K562 (cell line): ENCODE results near the gene STK32C. TPM values are rescaled to one million over a fixed set of nuclear protein-coding genes. Genes with fewer than 3 reads are reported as not detected.

ENCODE experiments used
- ADNP ChIP-seq: fragments of 200-800 bp; sonication (Bioruptor generic); IDR thresholded peaks from 2 replicates; pipeline ENCODE4 v1.6.1; 2016; ENCODE audit warnings: missing genetic modification characterization, missing compliant biosample characterization
- CBFA2T2 ChIP-seq: fragments of 450-650 bp; conservative IDR thresholded peaks from 2 replicates; pipeline ENCODE4 v1.6.1; 2017; ENCODE audit warnings: mild to moderate bottlenecking
- CGGBP1 ChIP-seq: fragments of 250-450 bp; sonication (Bioruptor Pico); IDR thresholded peaks from 2 replicates; pipeline ENCODE4 v1.9.0; 2021; ENCODE audit warnings: mild to moderate bottlenecking
- CREB3L1 ChIP-seq: fragments of 450-650 bp; IDR thresholded peaks from 2 replicates; pipeline ENCODE4 v1.6.1; 2014; ENCODE audit warnings: low read depth, mild to moderate bottlenecking, moderate library complexity, borderline replicate concordance
- CREM ChIP-seq: IDR thresholded peaks from 2 replicates; pipeline ENCODE4 v1.6.1; 2014; ENCODE audit warnings: antibody characterized with exemption, low read depth
- CSDE1 ChIP-seq, 2 experiments: fragments of 450-650 bp; IDR thresholded peaks; 2 replicates each; pipeline ENCODE4 v1.6.1; 2016; ENCODE audit warnings: mild to moderate bottlenecking in 1 of 2
- ETV5 ChIP-seq: sonication (generic); formaldehyde crosslinking; IDR thresholded peaks from 2 replicates; pipeline ENCODE4 v1.4.0; 2020; ENCODE audit warnings: low read depth, mild to moderate bottlenecking, missing genetic modification reagents
- HNRNPK ChIP-seq: fragments of 200-400 bp; formaldehyde crosslinking; IDR thresholded peaks from one replicate; pipeline ENCODE4 v1.6.1; 2018; ENCODE audit warnings: mild to moderate bottlenecking, low read depth, low read length; ENCODE audit not compliant: poor library complexity, severe bottlenecking
- HNRNPLL ChIP-seq: fragments of 200-400 bp; formaldehyde crosslinking; IDR thresholded peaks from 2 replicates; pipeline ENCODE4 v1.6.1; 2017; ENCODE audit warnings: low read length, low read depth, mild to moderate bottlenecking; ENCODE audit not compliant: poor library complexity, severe bottlenecking
- IRF1 ChIP-seq: sonication (generic); formaldehyde crosslinking; IDR thresholded peaks from 2 replicates; pipeline ENCODE4 v1.8.0; 2022; ENCODE audit warnings: missing genetic modification reagents, mild to moderate bottlenecking, borderline replicate concordance
- JUND ChIP-seq, 2 experiments: IDR thresholded peaks; 2 replicates in 1 of 2; 3 replicates in 1 of 2; pipeline ENCODE4 v1.6.1; 2011; ENCODE audit warnings: borderline replicate concordance in 2 of 2, low read depth in 2 of 2, low read length in 2 of 2, improper control_type of control experiment in 1 of 2, missing biosample characterization in 1 of 2, missing genetic modification characterization in 1 of 2, missing genetic modification reagents in 1 of 2
- NCOA1 ChIP-seq: fragments of 450-650 bp; IDR thresholded peaks from 2 replicates; pipeline ENCODE4 v1.6.1; 2016; ENCODE audit warnings: low read depth
- NUFIP1 ChIP-seq: fragments of 450-650 bp; IDR thresholded peaks from 2 replicates; pipeline ENCODE4 v1.6.1; 2018; ENCODE audit not compliant: partially characterized antibody
- PCBP2 ChIP-seq: fragments of 200-400 bp; formaldehyde crosslinking; IDR thresholded peaks from 2 replicates; pipeline ENCODE4 v1.6.1; 2018; ENCODE audit warnings: low read length, low read depth, mild to moderate bottlenecking, moderate library complexity; ENCODE audit not compliant: poor library complexity, severe bottlenecking
- PURB ChIP-seq: sonication (generic); formaldehyde crosslinking; IDR thresholded peaks from 2 replicates; pipeline ENCODE4 v1.9.0; 2021; ENCODE audit warnings: low read depth, mild to moderate bottlenecking, missing genetic modification reagents
- RAD21 ChIP-seq, 2 experiments: fragments of 250-450 bp in 1 of 2; fragments of 450-650 bp in 1 of 2; sonication (Bioruptor Pico) in 1 of 2; formaldehyde crosslinking in 1 of 2; IDR thresholded peaks in 1 of 2; conservative IDR thresholded peaks in 1 of 2; 2 replicates each; pipeline versions ENCODE4 v1.4.0 to v1.8.0; 2020 to 2022; ENCODE audit warnings: mild to moderate bottlenecking in 2 of 2, moderate library complexity in 1 of 2
- SLC30A9 ChIP-seq: fragments of 250-450 bp; sonication (Bioruptor Pico); IDR thresholded peaks from 2 replicates; pipeline ENCODE4 v1.8.0; 2022; ENCODE audit warnings: mild to moderate bottlenecking, moderate library complexity
- TBL1XR1 ChIP-seq, 2 experiments: IDR thresholded peaks; 2 replicates each; pipeline ENCODE4 v1.6.1; 2012; ENCODE audit warnings: improper control_type of control experiment in 2 of 2, low read length in 2 of 2, mild to moderate bottlenecking in 1 of 2
- TFAM ChIP-seq: fragments of 250-450 bp; sonication (Bioruptor Pico); conservative IDR thresholded peaks from 2 replicates; pipeline ENCODE4 v1.5.0; 2021; ENCODE audit warnings: mild to moderate bottlenecking, moderate library complexity
- THRAP3 ChIP-seq: fragments of 450-650 bp; IDR thresholded peaks from 2 replicates; pipeline ENCODE4 v1.6.1; 2016; ENCODE audit warnings: mild to moderate bottlenecking, inconsistent platforms, borderline replicate concordance
- THRB ChIP-seq: fragments of 450-650 bp; formaldehyde crosslinking; conservative IDR thresholded peaks from 2 replicates; pipeline ENCODE4 v1.4.0; 2022; ENCODE audit warnings: mild to moderate bottlenecking, missing genetic modification characterization
- ZNF133 ChIP-seq: fragments of 250-450 bp; sonication (Bioruptor Pico); IDR thresholded peaks from 2 replicates; pipeline ENCODE4 v1.4.0; 2020; ENCODE audit warnings: mild to moderate bottlenecking
- ZNF830 ChIP-seq: fragments of 250-450 bp; sonication (Bioruptor Pico); IDR thresholded peaks from 2 replicates; pipeline ENCODE4 v1.5.0; 2021; ENCODE audit warnings: mild to moderate bottlenecking
- polyA plus RNA-seq, 8 experiments: library from polyadenylated mRNA; depleted of rRNA in 4 of 8; stranded (reverse) in 5 of 8; unstranded in 3 of 8; fragments of >200 nt; fragmentation: Nextera tagmentation in 2 of 8; fragmentation: Illumina TruSeq in 1 of 8; extraction: Ambion mirVana in 2 of 8; extraction: Trizol in 1 of 8; gene quantifications; 2 replicates each; pipeline versions ENCODE4 v1.2.1 to v1.2.3, GENCODE V29; 2011 to 2014; ENCODE audit warnings: inconsistent platforms in 1 of 8, missing spikeins in 1 of 8
- total RNA-seq, 7 experiments: library from RNA; depleted of rRNA in 6 of 7; stranded (reverse); fragments of >200 nt in 6 of 7; fragmentation: Illumina TruSeq in 2 of 7; extraction: Trizol in 2 of 7; gene quantifications; 2 replicates each; pipeline versions ENCODE4 v1.2.1 to v1.2.3, GENCODE V29; 2011 to 2021; ENCODE audit warnings: low replicate concordance in 1 of 7

STK32C gene
- total and polyA plus RNA-seq, 9 of the 15 experiments (the other 6 are each of a cell fraction or from before 2014, with no cell fraction given) = 1.5 to 20.9 (median 6.5) TPM

GRCh38 chr10:132331601-132332432, 24.1 kb upstream of the STK32C start, which contains the start of gene LRRC27 (continued):
- TF ChIP-seq CREB3L1 (no peak), NCOA1 (no peak), CSDE1 (IDR thresholded peaks at IDR 0.05) (peak in 1 of 2 experiments; percentile 60; a peak in 1 of 4 replicates), JUND (IDR thresholded peaks at IDR 0.05; ENCODE audit: borderline replicate concordance, low read depth, low read length) (peak; percentile 14; the same call in 1 of the 2 replicates), JUND (tag; IDR thresholded peaks at IDR 0.05; ENCODE audit: borderline replicate concordance, low read depth, low read length) (no peak; the same call in 2 of the 3 replicates), ZNF133 (CRISPR knock-in tag) (no peak), HNRNPLL (peak; percentile 44), PCBP2 (no peak), TFAM (no peak), THRB (CRISPR knock-in tag) (no peak), PURB (CRISPR knock-in tag) (no peak), ADNP (tag) (no peak), CGGBP1 (CRISPR knock-in tag) (no peak), IRF1 (CRISPR knock-in tag) (no peak), NUFIP1 (no peak), ZNF830 (CRISPR knock-in tag) (no peak), SLC30A9 (CRISPR knock-in tag) (no peak), HNRNPK (no peak), RAD21 (CRISPR knock-in tag; conservative IDR thresholded peaks at IDR 0.05 in 1 of 2, IDR thresholded peaks at IDR 0.05 in 1 of 2) (no peak), TBL1XR1 (IDR thresholded peaks at IDR 0.05; ENCODE audit: low read length in 2 of 2) (0 out of 4 replicates have a peak, but pooled peaks of 1 of the 2 experiments have one; percentile 31), THRAP3 (no peak), ETV5 (CRISPR knock-in tag) (no peak), CREM (no peak; the same call in 1 of the 2 replicates), CBFA2T2 (no peak)
